GM18508 (cell line): ENCODE data around the gene FOXL3.
"Not testable (repeated sequence)": the region's sequence is repeated elsewhere in the genome, so short reads cannot be mapped to it uniquely, and the experiment has no call there.

Experiments
- ATAC-seq: cut with Tn5 transposase; IDR thresholded peaks from one replicate; pipeline ENCODE4 v1.9.1; 2021; ENCODE audit warnings: moderate number of reproducible peaks; ENCODE audit not compliant: insufficient read depth, unreplicated experiment

The FOXL3 gene

GRCh38 chr7:285731-286130 is 4.2 kb upstream of the FOXL3 start:
- ATAC-seq = no peak

- ATAC-seq = no peak
These were observed 3.7 kb upstream of the FOXL3 start for GRCh38 chr7:286266-286665.

GRCh38 chr7:288671-289101 is 1.3 kb upstream of the FOXL3 start:
- ATAC-seq = no peak

GRCh38 chr7:289209-289755 is 688 bp upstream of the FOXL3 start:
- no peak for ATAC-seq

- no peak for ATAC-seq
These were observed 793 bp downstream of the FOXL3 start for GRCh38 chr7:290554-291372.

- no peak for ATAC-seq
These were observed 1.6 kb downstream of the FOXL3 start for GRCh38 chr7:291373-292092.

- no peak for ATAC-seq
These were observed 2.3 kb downstream of the FOXL3 start for GRCh38 chr7:292226-292625.

GRCh38 chr7:292826-293225 is 2.9 kb downstream of the FOXL3 start:
- no peak for ATAC-seq

- ATAC-seq = no peak
These were observed 3.9 kb downstream of the FOXL3 start for GRCh38 chr7:293681-294439.

- no peak for ATAC-seq
These were observed 4.6 kb downstream of the FOXL3 start for GRCh38 chr7:294440-295154.

GRCh38 chr7:295155-296154 is 5.5 kb downstream of the FOXL3 start:
- ATAC-seq = no peak

- ATAC-seq = no peak
These were observed 6.5 kb downstream of the FOXL3 start for GRCh38 chr7:296373-296945.

GRCh38 chr7:297141-297540 is 7.2 kb downstream of the FOXL3 start:
- not testable (repeated sequence) for ATAC-seq

- ATAC-seq = no peak
These were observed 7.8 kb downstream of the FOXL3 start for GRCh38 chr7:297611-298374.

GRCh38 chr7:298375-298702 is 8.4 kb downstream of the FOXL3 start:
- ATAC-seq = no peak

GRCh38 chr7:298743-299142 is 8.8 kb downstream of the FOXL3 start:
- ATAC-seq = no peak

- ATAC-seq = no peak
These were observed 9.2 kb downstream of the FOXL3 start for GRCh38 chr7:299169-299568.

GRCh38 chr7:299628-300027 is 9.7 kb downstream of the FOXL3 start:
- ATAC-seq = no peak
